Right lobe of liver (tissue), 4 donors: ENCODE results near the gene GGTLC3.
"Not testable (repeated sequence)": the region's sequence is repeated elsewhere in the genome, so short reads cannot be mapped to it uniquely, and the experiment has no call there.

Source experiments
- CTCF ChIP-seq, 4 donors: fragments of 200-600 bp in 3 of 4; fragments of 450-650 bp in 1 of 4; IDR thresholded peaks; one replicate each; pipeline versions ENCODE4 v1.5.1 to v1.8.0; 2016 to 2022; ENCODE audit warnings: antibody characterized with exemption in 4 of 4, mild to moderate bottlenecking in 2 of 4
- POLR2A ChIP-seq: fragments of 450-650 bp; IDR thresholded peaks from one replicate; pipeline ENCODE4 v1.6.1; 2017; ENCODE audit warnings: antibody characterized with exemption, mild to moderate bottlenecking
- donor health status: DM: no; HTN: no; CAD: no.
- donor health status: DM: no; HTN: no; CAD: no.
- donor health status: DM: no; HTN: yes; CAD: no.

- TF ChIP-seq CTCF (IDR thresholded peaks at IDR 0.05); POLR2A: not testable (repeated sequence)
Measured at GRCh38 chr22:18518061-18518460, at the start of gene GGTLC3.
